DND-41 (cell line): ENCODE measurements around the gene EIF3J.

Source experiments
- ATAC-seq: fragments of 200-7000 bp; cut with Tn5 transposase; 3 replicates; pipeline ENCODE4 v1.9.1; 2021; ENCODE audit warnings: low read depth; ENCODE audit not compliant: insufficient read depth
- DNase-seq: peaks from one replicate; pipeline ENCODE4 v3.0.0-alpha.2; 2020
- H2AFZ ChIP-seq: 2 replicates; pipeline ENCODE4 v1.6.0; 2012; ENCODE audit warnings: low read depth, low read length
- H3K27ac ChIP-seq: 2 replicates; pipeline ENCODE4 v1.5.1; 2012; ENCODE audit warnings: low read length, inconsistent platforms
- H3K27me3 ChIP-seq: fragments of 200-600 bp; sonication (generic); 2 replicates; pipeline ENCODE4 v1.6.0; 2012; ENCODE audit warnings: low read length, mild to moderate bottlenecking, inconsistent platforms; ENCODE audit not compliant: insufficient read depth, poor library complexity
- H3K36me3 ChIP-seq: 2 replicates; pipeline ENCODE4 v1.5.1; 2012; ENCODE audit warnings: low read length, inconsistent platforms; ENCODE audit not compliant: insufficient read depth
- H3K4me1 ChIP-seq: 2 replicates; pipeline ENCODE4 v1.5.1; 2012; ENCODE audit warnings: mild to moderate bottlenecking, low read length; ENCODE audit not compliant: insufficient read depth
- H3K4me2 ChIP-seq: 2 replicates; pipeline ENCODE4 v1.6.0; 2012; ENCODE audit warnings: mild to moderate bottlenecking, moderate library complexity, low read length, inconsistent platforms; ENCODE audit not compliant: insufficient read depth
- H3K4me3 ChIP-seq, 2 experiments: fragments of 200-600 bp in 1 of 2; shearing (Covaris generic) in 1 of 2; 2 replicates each; pipeline ENCODE4 v1.5.1; 2012 to 2016; ENCODE audit warnings: inconsistent platforms in 2 of 2, low read length in 2 of 2, mild to moderate bottlenecking in 2 of 2, low read depth in 1 of 2, moderate library complexity in 1 of 2
- H3K79me2 ChIP-seq: 2 replicates; pipeline ENCODE4 v1.6.0; 2012; ENCODE audit warnings: low read length, inconsistent platforms; ENCODE audit not compliant: insufficient read depth
- H3K9ac ChIP-seq: 2 replicates; pipeline ENCODE4 v1.6.0; 2012; ENCODE audit warnings: low read depth, mild to moderate bottlenecking, inconsistent platforms, low read length, moderate library complexity
- H3K9me3 ChIP-seq: 2 replicates; pipeline ENCODE4 v1.5.1; 2012; ENCODE audit warnings: low read length, moderate library complexity, mild to moderate bottlenecking, inconsistent platforms; ENCODE audit not compliant: insufficient read depth, severe bottlenecking
- H4K20me1 ChIP-seq: 2 replicates; pipeline ENCODE4 v1.6.0; 2012; ENCODE audit warnings: low read length; ENCODE audit not compliant: insufficient read depth
- EZH2 ChIP-seq: IDR thresholded peaks from 3 replicates; pipeline ENCODE4 v1.6.1; 2012; ENCODE audit warnings: borderline replicate concordance, low read depth, mild to moderate bottlenecking, moderate library complexity, low read length, inconsistent platforms; ENCODE audit not compliant: severe bottlenecking
- TF ChIP-seq, protein P1 (sequence below): IDR thresholded peaks from 2 replicates; pipeline ENCODE4 v1.5.1; 2012; ENCODE audit warnings: borderline replicate concordance, low read length, moderate library complexity, mild to moderate bottlenecking; ENCODE audit not compliant: poor library complexity, severe bottlenecking; ENCODE audit errors: extremely low read depth

The EIF3J gene

DNA sequence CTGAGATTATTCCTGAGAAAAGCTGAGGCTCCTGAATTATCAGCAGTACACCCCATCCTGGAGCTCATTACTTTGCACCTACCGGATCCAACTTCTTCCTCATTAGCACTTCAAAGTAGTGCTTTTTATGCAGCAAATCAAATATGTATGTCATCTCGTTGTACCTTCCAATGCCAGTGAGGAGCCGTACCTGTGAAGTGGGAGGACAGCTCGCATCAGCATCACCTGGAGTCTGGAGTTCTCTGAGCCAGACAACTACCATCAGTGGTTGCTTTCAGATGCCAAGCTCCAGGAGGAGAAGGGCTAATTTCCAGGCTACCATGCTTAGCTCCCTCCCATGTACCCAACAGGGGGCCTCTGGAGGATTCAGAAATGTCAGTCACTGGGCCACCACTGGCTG lies 32.4 kb downstream of the EIF3J start:
- Histone ChIP-seq H3K4me2 (no peak overlapping the region), H3K27me3 (no peaks in the 10 kb centered on the region), H3K9ac (no peak overlapping the region), H3K4me1 (no peaks in the 10 kb centered on the region), H3K27ac (no peak overlapping the region), H3K9me3 (peaks cover 5% of the 10 kb centered on the region), H3K4me3 (no peak overlapping the region), H4K20me1 (no peaks in the 10 kb centered on the region), H3K36me3 (peaks cover 47% of the 10 kb centered on the region), H2AFZ (no peak overlapping the region), H3K79me2 (no peaks in the 10 kb centered on the region)
- DNase-seq (no peak), ATAC-seq (no peak)
- TF ChIP-seq, protein P1, sequence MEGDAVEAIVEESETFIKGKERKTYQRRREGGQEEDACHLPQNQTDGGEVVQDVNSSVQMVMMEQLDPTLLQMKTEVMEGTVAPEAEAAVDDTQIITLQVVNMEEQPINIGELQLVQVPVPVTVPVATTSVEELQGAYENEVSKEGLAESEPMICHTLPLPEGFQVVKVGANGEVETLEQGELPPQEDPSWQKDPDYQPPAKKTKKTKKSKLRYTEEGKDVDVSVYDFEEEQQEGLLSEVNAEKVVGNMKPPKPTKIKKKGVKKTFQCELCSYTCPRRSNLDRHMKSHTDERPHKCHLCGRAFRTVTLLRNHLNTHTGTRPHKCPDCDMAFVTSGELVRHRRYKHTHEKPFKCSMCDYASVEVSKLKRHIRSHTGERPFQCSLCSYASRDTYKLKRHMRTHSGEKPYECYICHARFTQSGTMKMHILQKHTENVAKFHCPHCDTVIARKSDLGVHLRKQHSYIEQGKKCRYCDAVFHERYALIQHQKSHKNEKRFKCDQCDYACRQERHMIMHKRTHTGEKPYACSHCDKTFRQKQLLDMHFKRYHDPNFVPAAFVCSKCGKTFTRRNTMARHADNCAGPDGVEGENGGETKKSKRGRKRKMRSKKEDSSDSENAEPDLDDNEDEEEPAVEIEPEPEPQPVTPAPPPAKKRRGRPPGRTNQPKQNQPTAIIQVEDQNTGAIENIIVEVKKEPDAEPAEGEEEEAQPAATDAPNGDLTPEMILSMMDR: no peak
- TF ChIP-seq EZH2: no peak

GRCh38 chr15:44570361-44570760 lies 33.4 kb downstream of the EIF3J start:
- H3K27me3 ChIP-seq: no peaks in the 10 kb centered on the region
- H3K36me3 ChIP-seq: peaks cover 46% of the 10 kb centered on the region
- no peak overlapping the region for H3K27ac ChIP-seq
- no peaks in the 10 kb centered on the region for H3K4me1 ChIP-seq
- H3K9me3 ChIP-seq: peaks cover under 1% of the 10 kb centered on the region
- no peak overlapping the region for H3K9ac ChIP-seq
- H2AFZ ChIP-seq: no peak overlapping the region
- no peaks in the 10 kb centered on the region for H3K79me2 ChIP-seq
- no peak overlapping the region for H3K4me3 ChIP-seq
- ATAC-seq (no peak; the same call in 2 of the 3 replicates), DNase-seq (no peak)
- TF ChIP-seq, protein P1: no peak
- no peak for TF ChIP-seq EZH2
- H4K20me1 ChIP-seq: no peaks in the 10 kb centered on the region
- H3K4me2 ChIP-seq: no peak overlapping the region

DNA sequence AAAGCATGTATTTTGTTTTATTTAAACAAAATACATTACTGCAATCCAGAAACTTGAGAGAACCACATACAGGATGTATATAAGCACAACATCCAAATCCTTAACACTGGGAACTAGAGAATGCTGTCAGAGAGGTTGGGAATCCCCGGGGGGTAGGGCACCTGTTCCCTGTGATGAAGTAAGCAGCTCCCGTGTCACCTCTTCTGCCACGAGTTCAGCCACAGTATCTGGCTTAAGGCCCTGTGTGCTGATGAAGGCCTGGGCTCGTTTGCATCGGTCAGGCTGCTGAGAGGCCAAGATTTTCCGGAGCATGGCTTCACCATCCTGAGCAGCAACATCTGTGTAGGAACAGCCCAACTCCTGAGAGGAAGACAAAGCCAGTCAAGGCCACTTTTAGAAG lies 36.4 kb downstream of the EIF3J start:
- TF ChIP-seq, protein P1: no peak
- TF ChIP-seq EZH2: no peak
- Histone ChIP-seq H3K79me2 (no peaks in the 10 kb centered on the region), H3K4me2 (no peak overlapping the region), H3K4me3 (no peak overlapping the region), H3K27ac (no peak overlapping the region), H3K27me3 (no peaks in the 10 kb centered on the region), H3K36me3 (peaks cover 28% of the 10 kb centered on the region), H4K20me1 (no peaks in the 10 kb centered on the region), H2AFZ (no peak overlapping the region), H3K9ac (no peak overlapping the region), H3K9me3 (no peaks in the 10 kb centered on the region), H3K4me1 (peaks cover 1% of the 10 kb centered on the region; the same call in 1 of the 2 replicates)
- no peak for DNase-seq
- no peak for ATAC-seq

- no peaks in the 10 kb centered on the region for H3K27me3 ChIP-seq
- no peaks in the 10 kb centered on the region for H4K20me1 ChIP-seq
- no peak overlapping the region for H3K27ac ChIP-seq
- ATAC-seq: no peak
- no peak overlapping the region for H2AFZ ChIP-seq
- DNase-seq: no peak
- H3K4me1 ChIP-seq: peaks cover 11% of the 10 kb centered on the region
- TF ChIP-seq, protein P1: no peak
- no peak for TF ChIP-seq EZH2
- no peaks in the 10 kb centered on the region for H3K9me3 ChIP-seq
- H3K4me2 ChIP-seq: no peak overlapping the region
- peaks cover 26% of the 10 kb centered on the region for H3K36me3 ChIP-seq
- no peak overlapping the region for H3K4me3 ChIP-seq
- no peak overlapping the region for H3K9ac ChIP-seq
- H3K79me2 ChIP-seq: no peaks in the 10 kb centered on the region
Observed at GRCh38 chr15:44574734-44575133, 37.8 kb downstream of the EIF3J start.
